Esophagus squamous epithelium (tissue), 4 donors: Measurements from ENCODE around the gene EFCAB8.

Experiments
- POLR2A ChIP-seq, 4 donors: fragments of 450-650 bp; IDR thresholded peaks; one replicate each; pipeline ENCODE4 v1.6.1; 2017; ENCODE audit warnings: antibody characterized with exemption in 4 of 4, mild to moderate bottlenecking in 4 of 4, moderate library complexity in 3 of 4
- TF ChIP-seq, protein P1 (sequence below), 6 experiments: fragments of 450-650 bp in 4 of 6; fragments of 200-600 bp in 2 of 6; sonication (generic) in 2 of 6; IDR thresholded peaks; one replicate each; pipeline ENCODE4 v1.5.1; 2016 to 2019; ENCODE audit warnings: antibody characterized with exemption in 6 of 6, mild to moderate bottlenecking in 4 of 6, moderate library complexity in 4 of 6

DNA sequence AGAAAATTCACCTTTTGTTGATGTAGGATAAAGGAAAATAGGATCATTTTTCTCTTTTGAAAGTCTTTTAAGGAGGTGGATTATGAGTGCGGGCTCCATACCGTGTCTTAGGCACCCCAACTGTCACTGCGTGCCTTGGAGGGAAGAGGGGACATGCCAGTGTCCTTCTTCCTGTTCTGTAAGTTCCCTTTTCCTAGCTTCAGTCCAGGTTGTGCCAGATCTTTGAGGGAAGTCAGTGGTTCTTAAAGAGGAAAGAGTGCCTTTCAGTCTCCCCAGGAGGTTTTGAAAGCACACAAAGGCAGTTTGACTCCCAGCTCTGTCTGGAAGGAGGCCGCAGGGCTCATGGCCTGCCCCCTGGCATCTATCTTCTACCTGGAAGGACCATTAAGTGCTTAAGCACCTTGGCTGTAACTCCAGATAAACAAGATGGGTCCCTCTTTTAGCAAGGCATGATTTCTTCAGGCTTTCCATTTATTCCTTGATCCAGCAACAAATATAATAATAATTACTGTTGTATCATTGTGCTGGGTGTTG lies 13.0 kb downstream of the EFCAB8 start:
- TF ChIP-seq, protein P1, sequence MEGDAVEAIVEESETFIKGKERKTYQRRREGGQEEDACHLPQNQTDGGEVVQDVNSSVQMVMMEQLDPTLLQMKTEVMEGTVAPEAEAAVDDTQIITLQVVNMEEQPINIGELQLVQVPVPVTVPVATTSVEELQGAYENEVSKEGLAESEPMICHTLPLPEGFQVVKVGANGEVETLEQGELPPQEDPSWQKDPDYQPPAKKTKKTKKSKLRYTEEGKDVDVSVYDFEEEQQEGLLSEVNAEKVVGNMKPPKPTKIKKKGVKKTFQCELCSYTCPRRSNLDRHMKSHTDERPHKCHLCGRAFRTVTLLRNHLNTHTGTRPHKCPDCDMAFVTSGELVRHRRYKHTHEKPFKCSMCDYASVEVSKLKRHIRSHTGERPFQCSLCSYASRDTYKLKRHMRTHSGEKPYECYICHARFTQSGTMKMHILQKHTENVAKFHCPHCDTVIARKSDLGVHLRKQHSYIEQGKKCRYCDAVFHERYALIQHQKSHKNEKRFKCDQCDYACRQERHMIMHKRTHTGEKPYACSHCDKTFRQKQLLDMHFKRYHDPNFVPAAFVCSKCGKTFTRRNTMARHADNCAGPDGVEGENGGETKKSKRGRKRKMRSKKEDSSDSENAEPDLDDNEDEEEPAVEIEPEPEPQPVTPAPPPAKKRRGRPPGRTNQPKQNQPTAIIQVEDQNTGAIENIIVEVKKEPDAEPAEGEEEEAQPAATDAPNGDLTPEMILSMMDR (IDR thresholded peaks at IDR 0.05), result no peak
- no peak for TF ChIP-seq POLR2A (IDR thresholded peaks at IDR 0.05)
